Measurements from ENCODE around the gene ATP7B. TPM values are rescaled to one million over a fixed set of nuclear protein-coding genes. Genes with fewer than 3 reads are reported as not detected.

The ATP7B gene
- total RNA-seq, 2 experiments from 2014 or later: 0.40 to 0.76 TPM

GRCh38 chr13:52043675-52044074 is 32.4 kb upstream of the ATP7B start:
- BruUV-seq (replicated peaks): no TSS peak
- intact Hi-C loops (cut with micrococcal nuclease; ENCODE audit: unreplicated experiment): no loop called here
- H2AFZ ChIP-seq (ENCODE audit: low read length): no peak overlapping the region
- no peak for TF ChIP-seq CTCF (conservative IDR thresholded peaks at IDR 0.05; ENCODE audit: low read length)
- no peaks in the 10 kb centered on the region for H3K79me2 ChIP-seq (ENCODE audit: insufficient read depth, low read depth, low read length)
- no peaks in the 10 kb centered on the region for H3K9me3 ChIP-seq (ENCODE audit: low read length)
- ChIA-PET POLR2A (no interaction called here), CTCF (ENCODE audit: unreplicated experiment) (no interaction called here)
- H4K20me1 ChIP-seq (ENCODE audit: insufficient read depth, low read length): no peaks in the 10 kb centered on the region
- no peak overlapping the region for H3K4me3 ChIP-seq (ENCODE audit: low read depth, low read length, poor library complexity, severe bottlenecking)
- H3K4me1 ChIP-seq (ENCODE audit: insufficient read depth, low read length, poor library complexity, severe bottlenecking): no peaks in the 10 kb centered on the region
- H3K27ac ChIP-seq (ENCODE audit: low read depth, low read length, poor library complexity, severe bottlenecking): no peak overlapping the region
- H3K4me2 ChIP-seq (ENCODE audit: low read length): no peak overlapping the region
- no peaks in the 10 kb centered on the region for H3K9me2 ChIP-seq (ENCODE audit: insufficient read depth, low read length)
- DNase-seq (ENCODE audit: low spot score): no peak
- H3K36me3 ChIP-seq (ENCODE audit: insufficient read depth, low read length): no peaks in the 10 kb centered on the region

- Histone ChIP-seq H3K4me2 (ENCODE audit: low read length) (no peak overlapping the region), H3K4me3 (ENCODE audit: low read depth, low read length, poor library complexity, severe bottlenecking) (no peak overlapping the region), H3K79me2 (ENCODE audit: insufficient read depth, low read depth, low read length) (no peaks in the 10 kb centered on the region), H3K36me3 (ENCODE audit: insufficient read depth, low read length) (0 out of 2 replicates have a peak, but pooled peaks cover 4% of the 10 kb centered on the region), H3K4me1 (ENCODE audit: insufficient read depth, low read length, poor library complexity, severe bottlenecking) (no peaks in the 10 kb centered on the region), H3K27ac (ENCODE audit: low read depth, low read length, poor library complexity, severe bottlenecking) (no peak overlapping the region), H2AFZ (ENCODE audit: low read length) (no peak overlapping the region), H3K9me2 (ENCODE audit: insufficient read depth, low read length) (no peaks in the 10 kb centered on the region), H3K9me3 (ENCODE audit: low read length) (no peaks in the 10 kb centered on the region), H4K20me1 (ENCODE audit: insufficient read depth, low read length) (no peaks in the 10 kb centered on the region)
- TF ChIP-seq CTCF (conservative IDR thresholded peaks at IDR 0.05; ENCODE audit: low read length): no peak
- no peak for TF ChIP-seq EZH2phosphoT487 (IDR thresholded peaks at IDR 0.05; ENCODE audit: borderline replicate concordance, low read depth, low read length)
- ChIA-PET CTCF (ENCODE audit: unreplicated experiment) (no interaction called here), POLR2A (no interaction called here)
- no TSS peak for BruUV-seq (replicated peaks)
- intact Hi-C loops (cut with micrococcal nuclease; ENCODE audit: unreplicated experiment): no loop called here
- DNase-seq (ENCODE audit: low spot score): no peak
These were observed 24.8 kb upstream of the ATP7B start for GRCh38 chr13:52036037-52036436.

GRCh38 chr13:52034616-52035226 is 23.5 kb upstream of the ATP7B start:
- intact Hi-C loops (cut with micrococcal nuclease; ENCODE audit: unreplicated experiment): no loop called here
- H4K20me1 ChIP-seq (ENCODE audit: insufficient read depth, low read length): no peaks in the 10 kb centered on the region
- CTCF ChIA-PET (ENCODE audit: unreplicated experiment): no interaction called here
- BruUV-seq (replicated peaks): no TSS peak
- no peak overlapping the region for H3K27ac ChIP-seq (ENCODE audit: low read depth, low read length, poor library complexity, severe bottlenecking)
- POLR2A ChIA-PET: interaction anchor here (0.6 to 0.7 kb wide), 3 partner anchors 69 to 582 kb away, joined by 3 to 4 read pairs (median 3); no protein-coding TSS in a partner anchor
- H3K4me2 ChIP-seq (ENCODE audit: low read length): no peak overlapping the region
- DNase-seq (ENCODE audit: low spot score): no peak
- H3K4me1 ChIP-seq (ENCODE audit: insufficient read depth, low read length, poor library complexity, severe bottlenecking): no peaks in the 10 kb centered on the region
- no peak overlapping the region for H2AFZ ChIP-seq (ENCODE audit: low read length)
- no peaks in the 10 kb centered on the region for H3K79me2 ChIP-seq (ENCODE audit: insufficient read depth, low read depth, low read length)
- no peak overlapping the region for H3K4me3 ChIP-seq (ENCODE audit: low read depth, low read length, poor library complexity, severe bottlenecking)
- peaks cover 9% of the 10 kb centered on the region; the same call in 1 of the 2 replicates for H3K36me3 ChIP-seq (ENCODE audit: insufficient read depth, low read length)
- no peaks in the 10 kb centered on the region for H3K9me3 ChIP-seq (ENCODE audit: low read length)
- TF ChIP-seq EZH2phosphoT487 (IDR thresholded peaks at IDR 0.05; ENCODE audit: borderline replicate concordance, low read depth, low read length) (no peak), CTCF (conservative IDR thresholded peaks at IDR 0.05; ENCODE audit: low read length) (no peak)
- H3K9me2 ChIP-seq (ENCODE audit: insufficient read depth, low read length): no peaks in the 10 kb centered on the region
